HepG2 (cell line): ENCODE measurements around the gene GTF2E1.

Experiments used
- EZH2 ChIP-seq: conservative IDR thresholded peaks from 2 replicates; pipeline ENCODE4 v1.6.1; 2012; ENCODE audit warnings: mild to moderate bottlenecking, low read depth, low read length, moderate library complexity
- HNF1B ChIP-seq: sonication (generic); formaldehyde crosslinking; IDR thresholded peaks from 2 replicates; pipeline ENCODE4 v1.5.1; 2020; ENCODE audit warnings: mild to moderate bottlenecking, moderate library complexity, missing genetic modification reagents
- IRF1 ChIP-seq: sonication (generic); formaldehyde crosslinking; IDR thresholded peaks from 2 replicates; pipeline ENCODE4 v1.4.0; 2020; ENCODE audit warnings: low read depth, mild to moderate bottlenecking, missing genetic modification reagents
- JUND ChIP-seq: sonication (generic); formaldehyde crosslinking; IDR thresholded peaks from 2 replicates; pipeline ENCODE4 v1.8.0; 2022; ENCODE audit warnings: mild to moderate bottlenecking, missing genetic modification reagents
- KAT7 ChIP-seq: IDR thresholded peaks from 2 replicates; pipeline ENCODE4 v1.6.1; 2018; ENCODE audit warnings: borderline replicate concordance, missing compliant biosample characterization
- MAFF ChIP-seq: IDR thresholded peaks from 2 replicates; pipeline ENCODE4 v1.6.1; 2011; ENCODE audit warnings: low read depth, low read length, improper control_type of control experiment
- NBN ChIP-seq: fragments of 450-650 bp; conservative IDR thresholded peaks from 2 replicates; pipeline ENCODE4 v1.6.1; 2017
- SIN3A ChIP-seq: IDR thresholded peaks from 2 replicates; pipeline ENCODE4 v1.6.1; 2011; ENCODE audit warnings: low read depth, mild to moderate bottlenecking, control low read depth, low read length, borderline replicate concordance
- THAP8 ChIP-seq: sonication (generic); formaldehyde crosslinking; IDR thresholded peaks from 2 replicates; pipeline ENCODE4 v1.5.1; 2020; ENCODE audit warnings: missing genetic modification reagents, mild to moderate bottlenecking, borderline replicate concordance
- ZFP37 ChIP-seq: sonication (generic); formaldehyde crosslinking; IDR thresholded peaks from 2 replicates; pipeline ENCODE4 v1.4.0; 2020; ENCODE audit warnings: missing genetic modification reagents, borderline replicate concordance
- ZNF280B ChIP-seq: sonication (generic); formaldehyde crosslinking; IDR thresholded peaks from 2 replicates; pipeline ENCODE4 v1.5.0; 2020; ENCODE audit warnings: missing genetic modification reagents, mild to moderate bottlenecking, borderline replicate concordance
- ZNF670 ChIP-seq: sonication (generic); formaldehyde crosslinking; IDR thresholded peaks from 2 replicates; pipeline ENCODE4 v1.8.0; 2022; ENCODE audit warnings: mild to moderate bottlenecking, missing genetic modification reagents, borderline replicate concordance
- ZNF709 ChIP-seq: sonication (generic); formaldehyde crosslinking; IDR thresholded peaks from 2 replicates; pipeline ENCODE4 v1.5.0; 2020; ENCODE audit warnings: mild to moderate bottlenecking, missing genetic modification reagents

GRCh38 chr3:120764206-120764605 is 21.7 kb downstream of the GTF2E1 start:
- TF ChIP-seq KAT7 (CRISPR knock-in tag) (no peak), ZNF709 (no peak), ZNF670 (CRISPR knock-in tag) (no peak), SIN3A (no peak), ZNF280B (CRISPR knock-in tag) (no peak), NBN (no peak), MAFF (no peak), HNF1B (CRISPR knock-in tag) (no peak), JUND (no peak), ZFP37 (no peak), THAP8 (CRISPR knock-in tag) (no peak), EZH2 (no peak), IRF1 (CRISPR knock-in tag) (no peak)
